GM12801 (cell line): Measurements from ENCODE around the gene CCDC191.

Experiments used
- TF ChIP-seq, protein P1 (sequence below): IDR thresholded peaks from one replicate; pipeline ENCODE4 v1.5.1; 2011; ENCODE audit warnings: control low read depth; ENCODE audit not compliant: insufficient read length; ENCODE audit errors: extremely low read depth

The CCDC191 gene

DNA sequence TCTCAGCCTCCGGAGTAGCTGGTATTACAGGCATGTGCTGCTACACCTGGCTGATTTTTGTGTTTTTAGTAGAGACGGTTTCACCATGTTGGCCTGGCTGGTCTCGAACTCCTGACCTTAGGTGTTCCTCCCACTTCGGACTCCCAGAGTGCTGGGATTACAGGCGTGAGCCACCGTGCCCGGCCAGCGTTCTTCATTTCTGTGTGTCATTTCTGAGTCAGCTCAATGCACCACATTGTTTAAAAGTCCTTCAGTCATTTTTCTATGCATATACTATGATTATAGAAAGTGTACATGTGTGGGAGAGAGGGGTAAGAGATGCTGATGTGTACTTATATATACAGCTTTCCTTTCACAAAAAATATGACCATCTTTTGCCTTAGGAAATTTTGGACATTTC is 2.3 kb upstream of the CCDC191 start:
- TF ChIP-seq, protein P1, sequence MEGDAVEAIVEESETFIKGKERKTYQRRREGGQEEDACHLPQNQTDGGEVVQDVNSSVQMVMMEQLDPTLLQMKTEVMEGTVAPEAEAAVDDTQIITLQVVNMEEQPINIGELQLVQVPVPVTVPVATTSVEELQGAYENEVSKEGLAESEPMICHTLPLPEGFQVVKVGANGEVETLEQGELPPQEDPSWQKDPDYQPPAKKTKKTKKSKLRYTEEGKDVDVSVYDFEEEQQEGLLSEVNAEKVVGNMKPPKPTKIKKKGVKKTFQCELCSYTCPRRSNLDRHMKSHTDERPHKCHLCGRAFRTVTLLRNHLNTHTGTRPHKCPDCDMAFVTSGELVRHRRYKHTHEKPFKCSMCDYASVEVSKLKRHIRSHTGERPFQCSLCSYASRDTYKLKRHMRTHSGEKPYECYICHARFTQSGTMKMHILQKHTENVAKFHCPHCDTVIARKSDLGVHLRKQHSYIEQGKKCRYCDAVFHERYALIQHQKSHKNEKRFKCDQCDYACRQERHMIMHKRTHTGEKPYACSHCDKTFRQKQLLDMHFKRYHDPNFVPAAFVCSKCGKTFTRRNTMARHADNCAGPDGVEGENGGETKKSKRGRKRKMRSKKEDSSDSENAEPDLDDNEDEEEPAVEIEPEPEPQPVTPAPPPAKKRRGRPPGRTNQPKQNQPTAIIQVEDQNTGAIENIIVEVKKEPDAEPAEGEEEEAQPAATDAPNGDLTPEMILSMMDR = no peak

DNA sequence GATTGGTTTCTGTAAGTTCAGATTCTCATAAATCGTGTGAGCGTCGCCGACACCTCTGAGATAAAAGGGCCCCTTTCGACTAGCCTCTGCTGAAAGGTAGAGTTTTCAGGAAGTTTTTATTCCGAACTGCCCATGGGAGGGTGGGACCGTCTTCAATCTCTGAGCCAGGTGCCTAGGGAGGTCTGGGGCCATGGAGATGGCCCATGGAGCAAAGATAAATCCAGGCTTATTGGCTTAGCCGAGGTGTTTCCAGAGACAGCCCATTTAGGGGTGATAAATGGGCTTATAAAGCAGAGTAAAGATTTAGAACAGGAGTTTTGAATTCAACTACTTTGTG is 653 bp upstream of the CCDC191 start:
- TF ChIP-seq, protein P1 = no peak

DNA sequence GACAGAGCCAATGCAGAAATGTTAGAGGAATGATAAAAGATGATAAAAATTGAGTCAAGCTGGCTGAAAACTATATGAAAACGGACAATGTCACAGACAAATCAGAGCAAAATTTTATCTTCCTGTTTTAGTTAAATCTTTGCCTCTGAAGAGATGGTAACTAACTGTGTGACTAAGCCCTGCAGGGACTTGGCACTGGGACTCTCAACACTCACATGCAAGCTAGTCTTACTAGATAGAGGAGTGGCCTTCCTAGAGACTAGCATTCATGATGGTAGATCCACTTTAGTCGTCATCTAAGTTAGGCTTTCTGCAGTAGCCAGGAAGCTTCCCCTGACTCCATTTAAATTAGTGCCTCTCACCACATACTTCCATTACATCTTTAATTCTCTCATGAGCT is 4.1 kb downstream of the CCDC191 start:
- TF ChIP-seq, protein P1 = no peak

DNA sequence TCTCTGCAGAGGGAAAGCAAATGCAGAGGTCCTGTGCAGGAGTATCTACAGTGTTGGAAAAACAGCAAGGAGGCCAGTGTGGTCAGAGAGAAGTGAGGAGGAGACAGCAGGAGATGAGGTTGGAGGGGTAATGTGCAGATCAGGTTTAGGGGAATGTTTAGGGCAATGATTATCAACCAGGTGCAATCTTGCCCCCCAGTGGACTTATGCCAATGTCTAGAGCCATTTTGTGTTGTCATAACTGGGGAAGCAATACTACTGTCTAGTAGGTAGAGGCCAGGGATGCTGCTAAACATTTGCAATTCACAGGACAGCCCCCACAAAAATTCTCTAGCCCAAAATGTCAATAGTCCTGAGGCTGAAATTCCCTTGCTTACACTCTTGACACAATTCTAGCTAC is 13.1 kb downstream of the CCDC191 start:
- TF ChIP-seq, protein P1 = no peak

DNA sequence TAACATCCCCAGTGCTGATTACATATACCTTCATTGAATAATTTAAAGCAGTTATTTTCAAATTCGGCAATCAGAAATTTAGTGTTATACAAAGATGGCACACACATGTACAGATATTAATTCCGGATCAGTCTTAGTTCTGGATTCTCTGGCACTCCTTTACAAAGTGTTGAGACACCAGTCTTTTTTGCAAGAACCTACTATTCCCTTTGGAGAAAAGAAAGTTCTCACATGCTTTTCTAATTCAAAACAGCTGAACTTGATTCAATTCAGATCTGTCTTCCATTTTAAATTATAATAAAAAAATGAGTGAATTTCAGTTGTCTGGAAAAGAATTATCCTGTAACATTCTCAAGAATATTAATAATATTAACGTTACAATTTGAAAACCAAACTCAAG is 20.4 kb downstream of the CCDC191 start:
- TF ChIP-seq, protein P1 = no peak

DNA sequence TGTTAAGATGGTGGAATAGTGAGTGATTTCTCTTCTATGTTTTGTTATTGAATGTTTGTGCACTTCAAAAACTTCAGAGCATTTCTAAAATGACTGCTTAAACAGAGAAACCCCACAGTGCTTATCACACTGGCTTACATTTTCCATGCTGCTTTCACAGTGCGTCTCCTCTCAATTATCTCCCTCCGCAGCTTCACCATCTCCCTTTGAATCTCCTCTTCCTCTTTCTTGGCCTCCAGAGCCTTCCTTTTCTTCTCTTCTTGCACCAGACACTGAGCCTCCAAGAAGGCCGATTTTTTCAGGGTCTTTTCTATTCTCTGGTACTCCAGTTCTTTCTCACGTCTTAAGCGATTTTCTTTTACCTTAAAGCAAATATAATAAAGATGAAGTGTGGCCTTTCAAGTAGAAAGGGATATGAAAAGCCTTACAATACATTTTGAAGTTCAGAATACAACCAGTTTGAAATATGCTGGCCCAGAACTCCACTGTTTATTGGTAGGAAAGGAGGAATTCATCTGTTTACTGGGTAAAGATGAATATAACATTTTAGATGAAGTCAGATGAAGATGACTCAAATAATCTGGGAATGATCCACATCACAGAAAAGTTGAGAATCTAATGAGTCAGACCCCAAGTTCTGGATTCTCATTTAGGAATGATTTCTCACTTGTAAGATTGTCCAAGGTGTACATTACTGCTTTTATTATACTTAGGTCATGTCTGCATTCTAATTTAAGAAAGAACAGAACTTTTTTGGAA is 21.4 kb downstream of the CCDC191 start:
- TF ChIP-seq, protein P1 = no peak

DNA sequence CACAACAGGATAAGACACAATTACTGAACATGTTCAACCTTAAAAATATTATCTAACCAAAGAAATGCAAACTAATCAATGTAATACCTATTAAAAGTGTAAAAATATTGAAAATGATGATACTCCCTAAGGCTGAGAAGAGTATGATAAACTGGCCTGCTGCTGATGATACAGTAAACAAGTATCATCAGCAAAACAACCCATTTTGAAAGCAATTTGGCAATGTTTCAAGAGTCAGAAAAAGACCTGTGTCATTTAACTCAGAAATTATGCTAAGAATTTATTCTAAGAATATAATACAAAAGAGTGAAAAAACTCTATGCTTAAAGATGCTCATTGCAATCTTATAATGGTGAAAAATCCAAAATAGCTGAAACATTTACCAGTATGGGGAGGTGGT is 22.1 kb downstream of the CCDC191 start:
- TF ChIP-seq, protein P1 = no peak
